ENCODE results near the gene PIK3IP1. TPM values are rescaled to one million over a fixed set of nuclear protein-coding genes. Genes with fewer than 3 reads are reported as not detected.

The PIK3IP1 gene
- total RNA-seq, 1 experiment from 2014 or later: 6.2 TPM

- no peaks in the 10 kb centered on the region for H3K9me3 Mint-ChIP-seq (ENCODE audit: low read depth, unreplicated experiment)
- no TSS peak for BruUV-seq (replicated peaks)
- TF ChIP-seq, protein P1, sequence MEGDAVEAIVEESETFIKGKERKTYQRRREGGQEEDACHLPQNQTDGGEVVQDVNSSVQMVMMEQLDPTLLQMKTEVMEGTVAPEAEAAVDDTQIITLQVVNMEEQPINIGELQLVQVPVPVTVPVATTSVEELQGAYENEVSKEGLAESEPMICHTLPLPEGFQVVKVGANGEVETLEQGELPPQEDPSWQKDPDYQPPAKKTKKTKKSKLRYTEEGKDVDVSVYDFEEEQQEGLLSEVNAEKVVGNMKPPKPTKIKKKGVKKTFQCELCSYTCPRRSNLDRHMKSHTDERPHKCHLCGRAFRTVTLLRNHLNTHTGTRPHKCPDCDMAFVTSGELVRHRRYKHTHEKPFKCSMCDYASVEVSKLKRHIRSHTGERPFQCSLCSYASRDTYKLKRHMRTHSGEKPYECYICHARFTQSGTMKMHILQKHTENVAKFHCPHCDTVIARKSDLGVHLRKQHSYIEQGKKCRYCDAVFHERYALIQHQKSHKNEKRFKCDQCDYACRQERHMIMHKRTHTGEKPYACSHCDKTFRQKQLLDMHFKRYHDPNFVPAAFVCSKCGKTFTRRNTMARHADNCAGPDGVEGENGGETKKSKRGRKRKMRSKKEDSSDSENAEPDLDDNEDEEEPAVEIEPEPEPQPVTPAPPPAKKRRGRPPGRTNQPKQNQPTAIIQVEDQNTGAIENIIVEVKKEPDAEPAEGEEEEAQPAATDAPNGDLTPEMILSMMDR (IDR thresholded peaks at IDR 0.05; ENCODE audit: unreplicated experiment): no peak
- CTCF ChIA-PET: interaction anchor here (0.5 kb wide), 1 partner anchor 140 kb away, joined by 4 read pairs; no protein-coding TSS in a partner anchor
- no peak overlapping the region for H3K4me3 Mint-ChIP-seq (ENCODE audit: low read depth, unreplicated experiment)
- H3K27me3 Mint-ChIP-seq (ENCODE audit: unreplicated experiment): peaks cover 33% of the 10 kb centered on the region
- no peak for DNase-seq
- intact Hi-C loops (cut with micrococcal nuclease; ENCODE audit: unreplicated experiment): no loop called here
- no peak overlapping the region for H3K27ac Mint-ChIP-seq (ENCODE audit: unreplicated experiment)
- H3K4me1 Mint-ChIP-seq (ENCODE audit: low read depth, unreplicated experiment): no peaks in the 10 kb centered on the region
- no peaks in the 10 kb centered on the region for H3K36me3 Mint-ChIP-seq (ENCODE audit: insufficient read depth, unreplicated experiment)
Observed at GRCh38 chr22:31302537-31302936, 10.2 kb upstream of the PIK3IP1 start.

DNA sequence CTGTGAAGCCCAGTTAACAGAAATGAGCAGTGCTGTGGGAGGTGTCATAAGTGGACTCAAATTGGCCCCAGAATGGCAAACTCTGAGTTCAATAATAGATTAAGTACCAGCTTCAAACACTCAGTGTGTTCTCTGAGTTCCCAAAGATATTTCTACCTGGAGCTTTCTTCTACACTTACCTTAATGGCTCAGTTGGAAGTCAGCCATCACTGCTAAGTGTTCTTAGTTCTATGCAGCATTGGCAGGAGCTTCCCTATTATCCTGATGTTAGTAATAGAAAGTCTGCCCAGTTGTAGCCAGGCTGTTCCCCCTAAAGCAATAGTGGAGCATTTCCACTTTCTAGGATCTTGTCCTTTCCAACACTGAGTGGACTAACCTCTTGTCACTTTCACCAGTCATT, 9.7 kb upstream of the PIK3IP1 start:
- CTCF ChIA-PET: interaction anchor here (0.5 kb wide), 1 partner anchor 140 kb away, joined by 4 read pairs; no protein-coding TSS in a partner anchor
- no peak overlapping the region for H3K4me3 Mint-ChIP-seq (ENCODE audit: low read depth, unreplicated experiment)
- no peaks in the 10 kb centered on the region for H3K36me3 Mint-ChIP-seq (ENCODE audit: insufficient read depth, unreplicated experiment)
- no peaks in the 10 kb centered on the region for H3K4me1 Mint-ChIP-seq (ENCODE audit: low read depth, unreplicated experiment)
- no peak overlapping the region for H3K27ac Mint-ChIP-seq (ENCODE audit: unreplicated experiment)
- H3K27me3 Mint-ChIP-seq (ENCODE audit: unreplicated experiment): peaks cover 33% of the 10 kb centered on the region
- BruUV-seq (replicated peaks): no TSS peak
- no peaks in the 10 kb centered on the region for H3K9me3 Mint-ChIP-seq (ENCODE audit: low read depth, unreplicated experiment)
- intact Hi-C loops (cut with micrococcal nuclease; ENCODE audit: unreplicated experiment): no loop called here
- TF ChIP-seq, protein P1 (IDR thresholded peaks at IDR 0.05; ENCODE audit: unreplicated experiment): no peak
- no peak for DNase-seq

- no peak for DNase-seq
- H3K27ac Mint-ChIP-seq (ENCODE audit: unreplicated experiment): no peak overlapping the region
- intact Hi-C loops (cut with micrococcal nuclease; ENCODE audit: unreplicated experiment): no loop called here
- no peaks in the 10 kb centered on the region for H3K36me3 Mint-ChIP-seq (ENCODE audit: insufficient read depth, unreplicated experiment)
- CTCF ChIA-PET: no interaction called here
- no peaks in the 10 kb centered on the region for H3K9me3 Mint-ChIP-seq (ENCODE audit: low read depth, unreplicated experiment)
- TF ChIP-seq, protein P1 (IDR thresholded peaks at IDR 0.05; ENCODE audit: unreplicated experiment): no peak
- BruUV-seq (replicated peaks): no TSS peak
- H3K4me3 Mint-ChIP-seq (ENCODE audit: low read depth, unreplicated experiment): no peak overlapping the region
- H3K27me3 Mint-ChIP-seq (ENCODE audit: unreplicated experiment): peaks cover 33% of the 10 kb centered on the region
- H3K4me1 Mint-ChIP-seq (ENCODE audit: low read depth, unreplicated experiment): peaks cover 5% of the 10 kb centered on the region
Observed at GRCh38 chr22:31300896-31301295, 8.6 kb upstream of the PIK3IP1 start.

DNA sequence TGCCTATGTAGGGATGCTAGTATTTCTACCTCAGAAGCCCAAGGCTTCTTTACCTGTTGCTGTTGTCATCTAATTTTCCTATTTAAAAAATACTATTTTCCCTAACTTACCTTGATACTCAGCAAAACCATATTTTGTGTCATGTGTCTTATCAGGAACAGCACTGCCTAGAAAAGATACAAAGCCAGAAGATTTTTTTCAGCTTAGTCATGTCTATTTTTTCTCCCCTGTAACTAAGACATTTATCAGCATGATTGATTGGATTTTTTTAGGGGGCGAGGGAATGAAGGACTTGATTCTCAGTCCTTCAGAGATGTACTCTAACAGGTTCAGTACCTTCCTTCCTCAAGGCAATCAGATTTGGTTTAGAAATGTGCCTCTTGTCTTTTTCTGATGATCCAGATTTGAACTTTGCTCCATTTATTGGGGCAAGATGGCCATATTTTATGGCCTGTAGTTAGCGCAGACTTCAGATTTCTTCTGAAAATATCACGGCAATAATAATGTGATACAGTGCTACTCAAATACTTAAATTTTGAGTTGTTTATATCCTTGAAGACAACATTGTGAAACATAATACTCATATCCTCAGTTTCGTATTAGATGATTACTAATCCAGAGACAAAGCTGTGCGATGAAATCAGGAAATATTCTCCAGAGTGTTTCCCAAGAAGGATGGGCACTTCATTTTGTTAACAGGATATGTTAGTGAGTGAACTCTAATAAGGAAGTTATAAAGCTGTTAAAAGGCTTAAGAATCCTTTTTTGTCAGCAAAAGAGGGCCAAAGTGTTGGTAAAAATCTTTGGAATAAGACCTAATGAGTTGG, 3.8 kb upstream of the PIK3IP1 start:
- peaks cover 12% of the 10 kb centered on the region for H3K36me3 Mint-ChIP-seq (ENCODE audit: insufficient read depth, unreplicated experiment)
- CTCF ChIA-PET: interaction anchor here (0.5 to 1.0 kb wide), 3 partner anchors 17 to 1154 kb away, joined by 3 to 5 read pairs (median 4); no protein-coding TSS in a partner anchor
- H3K4me3 Mint-ChIP-seq (ENCODE audit: low read depth, unreplicated experiment): no peak overlapping the region
- peaks cover 26% of the 10 kb centered on the region for H3K4me1 Mint-ChIP-seq (ENCODE audit: low read depth, unreplicated experiment)
- DNase-seq: no peak
- H3K27me3 Mint-ChIP-seq (ENCODE audit: unreplicated experiment): peaks cover 9% of the 10 kb centered on the region
- intact Hi-C loops (cut with micrococcal nuclease; ENCODE audit: unreplicated experiment): no loop called here
- TF ChIP-seq, protein P1 (IDR thresholded peaks at IDR 0.05; ENCODE audit: unreplicated experiment): no peak
- no peak overlapping the region for H3K27ac Mint-ChIP-seq (ENCODE audit: unreplicated experiment)
- no peaks in the 10 kb centered on the region for H3K9me3 Mint-ChIP-seq (ENCODE audit: low read depth, unreplicated experiment)
- no TSS peak for BruUV-seq (replicated peaks)
